ENCODE results near the gene KDM2B.
A peak's percentile ranks its signal among the peaks of the same experiment; 100 is the strongest.

KDM2B gene

DNA sequence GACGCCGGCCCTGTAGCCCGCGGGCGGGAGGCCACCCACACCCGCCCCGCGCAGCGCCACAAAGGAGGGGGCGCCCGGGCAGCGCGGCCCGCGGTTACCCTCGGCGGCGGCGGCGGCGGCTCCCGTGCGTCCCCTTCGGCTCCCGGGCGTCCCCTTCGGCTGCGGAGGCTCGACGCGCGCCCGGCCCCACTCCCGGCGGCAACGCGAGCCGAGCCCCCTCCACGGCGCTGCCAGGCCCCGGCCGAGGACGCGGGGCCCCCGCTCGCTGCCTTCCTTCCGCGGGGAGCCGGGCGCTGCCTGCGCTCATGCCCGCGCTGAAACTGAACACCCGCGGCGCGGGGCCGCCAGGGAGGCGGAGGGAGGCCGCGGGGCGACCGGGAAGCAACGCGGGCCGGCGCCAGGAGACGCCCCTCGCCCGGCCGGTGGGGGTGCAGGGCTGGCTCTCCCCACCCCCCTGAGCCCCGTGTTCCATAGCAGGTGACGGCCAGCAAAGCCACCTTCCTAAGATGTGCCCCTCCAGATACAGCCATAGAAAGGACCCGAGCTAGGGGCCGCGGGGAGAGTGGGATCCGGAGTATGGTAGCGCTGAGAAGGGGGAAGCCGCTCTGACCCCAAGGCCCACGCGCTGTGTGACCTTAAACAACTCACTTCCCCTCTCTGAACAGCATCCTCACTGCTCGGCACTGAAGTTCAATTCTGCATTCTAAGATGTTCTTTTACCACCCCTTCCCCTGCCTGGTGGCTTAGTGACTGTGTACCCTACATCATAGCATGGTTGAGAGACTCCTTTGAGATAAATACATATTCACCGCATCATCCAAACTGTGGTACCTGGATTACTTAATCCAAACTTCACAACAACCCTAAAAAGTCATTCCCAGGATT is 42.8 kb downstream of the KDM2B start:
- peak overlapping the region; percentile 81 for H3K9ac ChIP-seq (ENCODE audit: low read length)
- H3K4me2 ChIP-seq (ENCODE audit: low read depth, low read length): peak overlapping the region; percentile 85
- H3K4me1 ChIP-seq (ENCODE audit: low read length): 0 out of 2 replicates have a peak, but pooled peaks cover 6% of the 10 kb centered on the region
- peak; percentile 19 for DNase-seq
- H3K27ac ChIP-seq (ENCODE audit: low read length): peak overlapping the region; percentile 97
- H3K36me3 ChIP-seq (replicated peaks; ENCODE audit: insufficient read depth, low read length): no peaks in the 10 kb centered on the region
- peaks cover 5% of the 10 kb centered on the region; the same call in 1 of the 2 replicates for H3K79me2 ChIP-seq (ENCODE audit: low read length)
- H3K4me3 ChIP-seq (ENCODE audit: low read length): peak overlapping the region; percentile 76
- TF ChIP-seq EZH2phosphoT487 (IDR thresholded peaks at IDR 0.05; ENCODE audit: low read length): no peak
- TF ChIP-seq EZH2 (optimal IDR thresholded peaks at IDR 0.05; ENCODE audit: low read depth, low read length): no peak
- TF ChIP-seq, protein P1, sequence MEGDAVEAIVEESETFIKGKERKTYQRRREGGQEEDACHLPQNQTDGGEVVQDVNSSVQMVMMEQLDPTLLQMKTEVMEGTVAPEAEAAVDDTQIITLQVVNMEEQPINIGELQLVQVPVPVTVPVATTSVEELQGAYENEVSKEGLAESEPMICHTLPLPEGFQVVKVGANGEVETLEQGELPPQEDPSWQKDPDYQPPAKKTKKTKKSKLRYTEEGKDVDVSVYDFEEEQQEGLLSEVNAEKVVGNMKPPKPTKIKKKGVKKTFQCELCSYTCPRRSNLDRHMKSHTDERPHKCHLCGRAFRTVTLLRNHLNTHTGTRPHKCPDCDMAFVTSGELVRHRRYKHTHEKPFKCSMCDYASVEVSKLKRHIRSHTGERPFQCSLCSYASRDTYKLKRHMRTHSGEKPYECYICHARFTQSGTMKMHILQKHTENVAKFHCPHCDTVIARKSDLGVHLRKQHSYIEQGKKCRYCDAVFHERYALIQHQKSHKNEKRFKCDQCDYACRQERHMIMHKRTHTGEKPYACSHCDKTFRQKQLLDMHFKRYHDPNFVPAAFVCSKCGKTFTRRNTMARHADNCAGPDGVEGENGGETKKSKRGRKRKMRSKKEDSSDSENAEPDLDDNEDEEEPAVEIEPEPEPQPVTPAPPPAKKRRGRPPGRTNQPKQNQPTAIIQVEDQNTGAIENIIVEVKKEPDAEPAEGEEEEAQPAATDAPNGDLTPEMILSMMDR (IDR thresholded peaks at IDR 0.05; ENCODE audit: low read length): no peak
- peaks cover 11% of the 10 kb centered on the region; the same call in 1 of the 2 replicates for H3F3A ChIP-seq (ENCODE audit: insufficient read depth, low read length)
- H2AFZ ChIP-seq (ENCODE audit: low read length): peak overlapping the region; percentile 30; the same call in 1 of the 2 replicates
- H3K9me2 ChIP-seq (replicated peaks; ENCODE audit: insufficient read depth, low read length): no peaks in the 10 kb centered on the region
- H3K27me3 ChIP-seq (replicated peaks; ENCODE audit: insufficient read depth, low read length): no peaks in the 10 kb centered on the region
- no peaks in the 10 kb centered on the region for H3K9me3 ChIP-seq (replicated peaks; ENCODE audit: insufficient read depth, low read length)
- H4K20me1 ChIP-seq (ENCODE audit: insufficient read depth, low read length): no peaks in the 10 kb centered on the region

DNA sequence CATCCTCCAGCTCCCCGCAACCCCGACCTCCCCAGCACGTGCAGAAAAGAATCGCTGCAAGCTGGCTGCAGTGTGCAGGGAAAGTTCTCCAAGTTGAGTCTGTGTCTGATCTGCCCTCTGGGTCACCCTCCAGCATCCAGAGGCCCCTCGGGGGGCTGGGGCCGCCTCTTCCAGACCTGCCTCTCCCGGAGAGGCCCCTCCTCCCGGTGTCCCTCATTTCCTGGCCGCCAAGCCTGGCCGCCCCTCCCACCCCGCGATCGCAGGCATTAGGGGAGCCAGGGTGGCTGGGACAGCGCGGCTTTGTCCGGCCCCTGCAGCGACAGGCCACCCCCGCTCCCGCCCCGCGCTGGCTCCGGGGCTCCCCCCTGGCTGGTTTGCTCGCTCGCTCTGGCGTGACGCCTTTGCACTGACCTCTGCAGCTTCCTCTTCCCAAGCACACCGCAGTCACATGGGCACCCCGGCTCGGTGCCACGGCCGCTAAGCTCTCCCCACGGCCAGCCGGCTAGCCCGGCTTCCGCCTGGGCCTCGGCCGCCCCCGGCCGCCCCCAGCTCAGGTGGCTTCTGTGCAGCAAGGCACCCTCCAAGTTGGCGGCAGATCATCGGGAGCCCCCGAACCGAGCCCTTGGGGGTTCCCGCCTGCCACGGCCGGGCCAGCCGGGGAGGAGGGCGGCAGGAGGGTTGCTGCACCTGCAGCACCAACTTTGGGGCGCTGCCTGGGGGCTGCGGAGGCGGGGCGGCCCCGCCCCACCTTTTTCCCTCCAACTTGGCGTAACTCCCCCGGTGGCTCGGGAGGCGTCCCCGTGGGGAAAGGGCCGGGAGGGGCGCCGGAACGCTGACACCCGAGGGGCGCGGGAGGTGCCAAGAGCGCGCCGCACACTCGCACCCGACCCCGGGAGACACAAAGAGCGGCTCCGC is 43.7 kb downstream of the KDM2B start:
- Histone ChIP-seq H3K9me3 (replicated peaks; ENCODE audit: insufficient read depth, low read length) (no peaks in the 10 kb centered on the region), H3K9me2 (replicated peaks; ENCODE audit: insufficient read depth, low read length) (no peaks in the 10 kb centered on the region), H3K4me2 (ENCODE audit: low read depth, low read length) (peak overlapping the region; percentile 85), H3K27ac (ENCODE audit: low read length) (peak overlapping the region; percentile 97), H3K36me3 (replicated peaks; ENCODE audit: insufficient read depth, low read length) (no peaks in the 10 kb centered on the region), H3F3A (ENCODE audit: insufficient read depth, low read length) (peaks cover 11% of the 10 kb centered on the region; the same call in 1 of the 2 replicates), H3K9ac (ENCODE audit: low read length) (peak overlapping the region; percentile 81), H3K4me3 (ENCODE audit: low read length) (peak overlapping the region; percentile 76), H3K27me3 (replicated peaks; ENCODE audit: insufficient read depth, low read length) (no peaks in the 10 kb centered on the region), H3K79me2 (ENCODE audit: low read length) (peaks cover 5% of the 10 kb centered on the region; the same call in 1 of the 2 replicates), H3K4me1 (ENCODE audit: low read length) (0 out of 2 replicates have a peak, but pooled peaks cover 6% of the 10 kb centered on the region), H4K20me1 (ENCODE audit: insufficient read depth, low read length) (no peaks in the 10 kb centered on the region), H2AFZ (ENCODE audit: low read length) (peak overlapping the region; percentile 48; the same call in 1 of the 2 replicates)
- TF ChIP-seq EZH2 (optimal IDR thresholded peaks at IDR 0.05; ENCODE audit: low read depth, low read length): no peak
- peak; percentile 81 for DNase-seq

DNA sequence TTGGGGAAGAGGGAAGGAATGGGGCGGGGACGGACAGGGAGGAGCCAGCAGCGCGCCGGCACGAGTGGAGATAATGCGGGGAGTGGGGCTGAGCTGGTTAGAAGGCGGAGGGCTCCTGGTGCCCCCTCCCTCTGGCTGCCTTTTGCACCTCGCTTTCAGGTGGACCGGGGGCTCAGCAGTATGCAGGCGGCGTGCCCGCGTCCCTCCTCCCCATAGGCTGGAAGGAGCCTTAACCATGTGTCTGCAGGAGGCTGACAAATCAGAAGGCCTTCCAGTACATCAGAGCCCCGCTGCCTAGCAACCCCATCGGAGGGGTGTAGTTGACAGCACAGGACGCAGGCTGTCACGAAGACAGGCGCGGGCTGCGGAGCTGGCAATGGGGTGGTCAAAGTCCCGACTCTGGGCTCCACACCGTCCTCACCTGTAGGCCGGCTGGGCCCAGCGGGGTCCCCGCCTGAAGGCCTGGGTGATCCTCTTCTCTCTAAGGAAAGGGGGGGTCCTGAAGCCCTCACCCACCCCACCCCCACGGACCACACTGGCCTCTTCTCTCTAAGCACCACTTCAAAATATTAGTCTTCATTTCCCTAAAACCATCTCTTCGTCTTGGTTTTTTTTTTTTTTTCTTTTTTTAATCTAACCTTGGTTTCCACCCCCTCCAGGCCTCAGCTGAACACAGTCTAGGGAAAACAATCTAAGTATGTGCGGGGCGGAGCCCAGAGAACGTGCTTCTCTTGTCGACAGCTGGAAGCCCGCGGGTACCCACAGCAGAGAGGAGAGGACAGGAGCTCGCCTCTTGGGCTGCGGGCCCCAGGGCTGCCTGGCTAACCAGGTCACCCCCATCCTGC is 44.5 kb downstream of the KDM2B start:
- Histone ChIP-seq H3K4me2 (ENCODE audit: low read depth, low read length) (peak overlapping the region; percentile 85), H4K20me1 (ENCODE audit: insufficient read depth, low read length) (no peaks in the 10 kb centered on the region), H3F3A (ENCODE audit: insufficient read depth, low read length) (peaks cover 11% of the 10 kb centered on the region; the same call in 1 of the 2 replicates), H3K27ac (ENCODE audit: low read length) (peak overlapping the region; percentile 97), H3K36me3 (replicated peaks; ENCODE audit: insufficient read depth, low read length) (no peaks in the 10 kb centered on the region), H3K4me3 (ENCODE audit: low read length) (peak overlapping the region; percentile 76), H3K27me3 (replicated peaks; ENCODE audit: insufficient read depth, low read length) (no peaks in the 10 kb centered on the region), H3K4me1 (ENCODE audit: low read length) (0 out of 2 replicates have a peak, but pooled peaks cover 6% of the 10 kb centered on the region), H2AFZ (ENCODE audit: low read length) (peak overlapping the region; percentile 61), H3K9me2 (replicated peaks; ENCODE audit: insufficient read depth, low read length) (no peaks in the 10 kb centered on the region), H3K9me3 (replicated peaks; ENCODE audit: insufficient read depth, low read length) (no peaks in the 10 kb centered on the region), H3K79me2 (ENCODE audit: low read length) (peaks cover 5% of the 10 kb centered on the region; the same call in 1 of the 2 replicates), H3K9ac (ENCODE audit: low read length) (peak overlapping the region; percentile 81)
- TF ChIP-seq, protein P1 (IDR thresholded peaks at IDR 0.05; ENCODE audit: low read length): no peak
- no peak for TF ChIP-seq EZH2phosphoT487 (IDR thresholded peaks at IDR 0.05; ENCODE audit: low read length)
- TF ChIP-seq EZH2 (optimal IDR thresholded peaks at IDR 0.05; ENCODE audit: low read depth, low read length): no peak
- DNase-seq: peak; percentile 91

Data from MM.1S (cell line).